Measurements from ENCODE around the gene MYMX. TPM values are rescaled to one million over a fixed set of nuclear protein-coding genes. Genes with fewer than 3 reads are reported as not detected.

The MYMX gene
- total RNA-seq, 1 donor from 2014 or later, result not detected

- Mint-ChIP-seq H3K9me3 (ENCODE audit: unreplicated experiment) (no peaks in the 10 kb centered on the region), H3K27ac (ENCODE audit: unreplicated experiment) (peak overlapping the region; percentile 75), H3K4me3 (ENCODE audit: unreplicated experiment) (no peak overlapping the region), H3K36me3 (ENCODE audit: low read depth, unreplicated experiment) (peaks cover 5% of the 10 kb centered on the region), H3K27me3 (ENCODE audit: low read depth, unreplicated experiment) (peaks cover 18% of the 10 kb centered on the region), H3K4me1 (ENCODE audit: low read depth, unreplicated experiment) (peaks cover 33% of the 10 kb centered on the region)
- Histone ChIP-seq H3K4me3 (ENCODE audit: insufficient read depth, low read depth, low read length) (no peak overlapping the region), H3K27ac (ENCODE audit: low read depth, low read length) (no peak overlapping the region), H3K36me3 (ENCODE audit: insufficient read depth, low read length) (no peaks in the 10 kb centered on the region), H3K9me3 (ENCODE audit: insufficient read depth, low read depth, low read length) (no peaks in the 10 kb centered on the region), H4K20me1 (ENCODE audit: insufficient read depth, low read length) (no peaks in the 10 kb centered on the region), H3K4me1 (ENCODE audit: insufficient read depth, low read length) (peaks cover 35% of the 10 kb centered on the region), H3K4me2 (ENCODE audit: low read length) (no peak overlapping the region), H3K79me2 (ENCODE audit: insufficient read depth, low read length) (no peaks in the 10 kb centered on the region), H3K27me3 (ENCODE audit: insufficient read depth, low read length) (no peaks in the 10 kb centered on the region), H2AFZ (ENCODE audit: low read depth, low read length) (no peak overlapping the region), H3K9ac (ENCODE audit: low read length) (no peak overlapping the region)
- FAIRE-seq (no peak), DNase-seq (ENCODE audit: low read depth) (no peak)
- no peak for TF ChIP-seq CTCF (IDR thresholded peaks at IDR 0.05; ENCODE audit: insufficient read depth, low read depth, low read length)
- TF ChIP-seq EZH2 (IDR thresholded peaks at IDR 0.05; ENCODE audit: insufficient read depth, low read length), result no peak
Measured at GRCh38 chr6:44233567-44234100, 16.9 kb downstream of the MYMX start.

GRCh38 chr6:44234101-44235025, 17.6 kb downstream of the MYMX start:
- peaks cover 33% of the 10 kb centered on the region for H3K4me1 Mint-ChIP-seq (ENCODE audit: low read depth, unreplicated experiment)
- no peaks in the 10 kb centered on the region for H4K20me1 ChIP-seq (ENCODE audit: insufficient read depth, low read length)
- DNase-seq (ENCODE audit: low read depth) (peak; percentile 78), FAIRE-seq (no peak)
- peak overlapping the region; percentile 7 for H2AFZ ChIP-seq (ENCODE audit: low read depth, low read length)
- H3K36me3 Mint-ChIP-seq (ENCODE audit: low read depth, unreplicated experiment), result peaks cover 3% of the 10 kb centered on the region
- H3K4me1 ChIP-seq (ENCODE audit: insufficient read depth, low read length), result peaks cover 35% of the 10 kb centered on the region
- peak overlapping the region; percentile 43 for H3K4me2 ChIP-seq (ENCODE audit: low read length)
- H3K27me3 ChIP-seq (ENCODE audit: insufficient read depth, low read length), result no peaks in the 10 kb centered on the region
- H3K79me2 ChIP-seq (ENCODE audit: insufficient read depth, low read length), result no peaks in the 10 kb centered on the region
- H3K27ac ChIP-seq (ENCODE audit: low read depth, low read length), result peak overlapping the region; percentile 12
- H3K4me3 ChIP-seq (ENCODE audit: insufficient read depth, low read depth, low read length), result no peak overlapping the region
- peak overlapping the region; percentile 41 for H3K9ac ChIP-seq (ENCODE audit: low read length)
- no peaks in the 10 kb centered on the region for H3K36me3 ChIP-seq (ENCODE audit: insufficient read depth, low read length)
- H3K9me3 Mint-ChIP-seq (ENCODE audit: unreplicated experiment), result no peaks in the 10 kb centered on the region
- no peak for TF ChIP-seq EZH2 (IDR thresholded peaks at IDR 0.05; ENCODE audit: insufficient read depth, low read length)
- TF ChIP-seq CTCF (IDR thresholded peaks at IDR 0.05; ENCODE audit: insufficient read depth, low read depth, low read length), result peak; percentile 72
- peak overlapping the region; percentile 23 for H3K4me3 Mint-ChIP-seq (ENCODE audit: unreplicated experiment)
- no peaks in the 10 kb centered on the region for H3K9me3 ChIP-seq (ENCODE audit: insufficient read depth, low read depth, low read length)
- H3K27me3 Mint-ChIP-seq (ENCODE audit: low read depth, unreplicated experiment), result peaks cover 19% of the 10 kb centered on the region
- peak overlapping the region; percentile 87 for H3K27ac Mint-ChIP-seq (ENCODE audit: unreplicated experiment)
